ENCODE measurements around the gene RANBP1.

DNA sequence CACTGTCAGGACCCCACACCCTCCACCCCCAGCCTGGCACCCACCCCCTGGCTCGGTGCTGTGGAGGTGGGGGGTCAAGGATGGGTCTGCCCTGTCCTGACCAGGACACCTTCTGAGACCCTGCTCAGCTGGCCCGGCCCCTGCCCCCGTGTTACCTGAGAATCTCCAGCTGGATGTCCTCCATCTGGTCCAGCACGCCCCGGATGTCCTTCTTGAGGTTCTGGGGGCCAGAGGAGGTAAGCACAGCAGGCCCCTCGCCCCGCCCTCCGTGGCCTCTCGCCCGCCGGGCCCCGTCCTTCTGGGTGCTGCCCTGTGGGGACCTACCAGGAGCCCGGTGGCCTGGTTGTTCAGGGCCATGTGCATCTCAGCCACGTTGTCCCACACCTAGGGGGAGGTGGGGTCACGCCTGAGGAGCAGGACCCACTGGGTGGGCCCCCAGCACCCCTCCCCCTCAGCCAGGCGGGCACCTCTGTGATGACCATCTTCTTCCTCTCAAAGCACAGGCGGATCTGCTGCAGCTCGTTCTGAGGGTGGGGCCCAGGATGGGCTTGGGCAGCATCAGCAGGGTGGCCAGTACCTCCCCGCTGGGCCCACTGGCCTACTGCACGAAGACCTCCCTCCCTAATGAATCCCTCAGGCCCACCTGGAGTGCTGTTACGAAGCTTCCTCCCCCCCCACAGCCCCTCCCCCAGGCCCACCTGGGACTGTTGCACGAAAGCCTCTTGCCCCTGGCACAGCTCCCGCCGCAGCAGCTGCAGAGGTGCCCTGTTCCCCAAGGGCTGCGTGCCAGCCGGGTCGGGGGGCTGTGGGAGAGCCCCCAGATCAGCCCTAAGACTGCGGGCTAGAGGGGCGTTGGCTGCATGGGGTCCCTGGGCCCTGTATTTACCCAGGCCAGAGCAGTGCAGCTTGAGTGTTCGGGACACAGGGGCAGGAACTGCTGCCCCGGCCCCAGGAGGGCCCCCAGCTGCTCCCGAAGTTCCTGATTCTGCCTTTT lies 33.6 kb downstream of the RANBP1 start:
- TF ChIP-seq YY1 (IDR thresholded peaks at IDR 0.05; ENCODE audit: low read depth), result no peak
- no peak for TF ChIP-seq RAD21 (IDR thresholded peaks at IDR 0.05; ENCODE audit: low read length)
- no peak for TF ChIP-seq FOXJ3 (CRISPR knock-in tag; IDR thresholded peaks at IDR 0.05)
- TF ChIP-seq, protein P1, sequence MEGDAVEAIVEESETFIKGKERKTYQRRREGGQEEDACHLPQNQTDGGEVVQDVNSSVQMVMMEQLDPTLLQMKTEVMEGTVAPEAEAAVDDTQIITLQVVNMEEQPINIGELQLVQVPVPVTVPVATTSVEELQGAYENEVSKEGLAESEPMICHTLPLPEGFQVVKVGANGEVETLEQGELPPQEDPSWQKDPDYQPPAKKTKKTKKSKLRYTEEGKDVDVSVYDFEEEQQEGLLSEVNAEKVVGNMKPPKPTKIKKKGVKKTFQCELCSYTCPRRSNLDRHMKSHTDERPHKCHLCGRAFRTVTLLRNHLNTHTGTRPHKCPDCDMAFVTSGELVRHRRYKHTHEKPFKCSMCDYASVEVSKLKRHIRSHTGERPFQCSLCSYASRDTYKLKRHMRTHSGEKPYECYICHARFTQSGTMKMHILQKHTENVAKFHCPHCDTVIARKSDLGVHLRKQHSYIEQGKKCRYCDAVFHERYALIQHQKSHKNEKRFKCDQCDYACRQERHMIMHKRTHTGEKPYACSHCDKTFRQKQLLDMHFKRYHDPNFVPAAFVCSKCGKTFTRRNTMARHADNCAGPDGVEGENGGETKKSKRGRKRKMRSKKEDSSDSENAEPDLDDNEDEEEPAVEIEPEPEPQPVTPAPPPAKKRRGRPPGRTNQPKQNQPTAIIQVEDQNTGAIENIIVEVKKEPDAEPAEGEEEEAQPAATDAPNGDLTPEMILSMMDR (IDR thresholded peaks at IDR 0.05), result no peak
- TF ChIP-seq, protein P2, sequence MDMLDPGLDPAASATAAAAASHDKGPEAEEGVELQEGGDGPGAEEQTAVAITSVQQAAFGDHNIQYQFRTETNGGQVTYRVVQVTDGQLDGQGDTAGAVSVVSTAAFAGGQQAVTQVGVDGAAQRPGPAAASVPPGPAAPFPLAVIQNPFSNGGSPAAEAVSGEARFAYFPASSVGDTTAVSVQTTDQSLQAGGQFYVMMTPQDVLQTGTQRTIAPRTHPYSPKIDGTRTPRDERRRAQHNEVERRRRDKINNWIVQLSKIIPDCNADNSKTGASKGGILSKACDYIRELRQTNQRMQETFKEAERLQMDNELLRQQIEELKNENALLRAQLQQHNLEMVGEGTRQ (IDR thresholded peaks at IDR 0.05; ENCODE audit: borderline replicate concordance, low read depth, low read length), result no peak
- TF ChIP-seq EZH2phosphoT487 (IDR thresholded peaks at IDR 0.05; ENCODE audit: borderline replicate concordance, low read depth), result no peak
- TF ChIP-seq SMC3 (IDR thresholded peaks at IDR 0.05; ENCODE audit: low read depth, low read length), result no peak
- TF ChIP-seq, protein P3, sequence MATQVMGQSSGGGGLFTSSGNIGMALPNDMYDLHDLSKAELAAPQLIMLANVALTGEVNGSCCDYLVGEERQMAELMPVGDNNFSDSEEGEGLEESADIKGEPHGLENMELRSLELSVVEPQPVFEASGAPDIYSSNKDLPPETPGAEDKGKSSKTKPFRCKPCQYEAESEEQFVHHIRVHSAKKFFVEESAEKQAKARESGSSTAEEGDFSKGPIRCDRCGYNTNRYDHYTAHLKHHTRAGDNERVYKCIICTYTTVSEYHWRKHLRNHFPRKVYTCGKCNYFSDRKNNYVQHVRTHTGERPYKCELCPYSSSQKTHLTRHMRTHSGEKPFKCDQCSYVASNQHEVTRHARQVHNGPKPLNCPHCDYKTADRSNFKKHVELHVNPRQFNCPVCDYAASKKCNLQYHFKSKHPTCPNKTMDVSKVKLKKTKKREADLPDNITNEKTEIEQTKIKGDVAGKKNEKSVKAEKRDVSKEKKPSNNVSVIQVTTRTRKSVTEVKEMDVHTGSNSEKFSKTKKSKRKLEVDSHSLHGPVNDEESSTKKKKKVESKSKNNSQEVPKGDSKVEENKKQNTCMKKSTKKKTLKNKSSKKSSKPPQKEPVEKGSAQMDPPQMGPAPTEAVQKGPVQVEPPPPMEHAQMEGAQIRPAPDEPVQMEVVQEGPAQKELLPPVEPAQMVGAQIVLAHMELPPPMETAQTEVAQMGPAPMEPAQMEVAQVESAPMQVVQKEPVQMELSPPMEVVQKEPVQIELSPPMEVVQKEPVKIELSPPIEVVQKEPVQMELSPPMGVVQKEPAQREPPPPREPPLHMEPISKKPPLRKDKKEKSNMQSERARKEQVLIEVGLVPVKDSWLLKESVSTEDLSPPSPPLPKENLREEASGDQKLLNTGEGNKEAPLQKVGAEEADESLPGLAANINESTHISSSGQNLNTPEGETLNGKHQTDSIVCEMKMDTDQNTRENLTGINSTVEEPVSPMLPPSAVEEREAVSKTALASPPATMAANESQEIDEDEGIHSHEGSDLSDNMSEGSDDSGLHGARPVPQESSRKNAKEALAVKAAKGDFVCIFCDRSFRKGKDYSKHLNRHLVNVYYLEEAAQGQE (IDR thresholded peaks at IDR 0.05; ENCODE audit: low read depth, low read length), result no peak
- TF ChIP-seq, protein P4, sequence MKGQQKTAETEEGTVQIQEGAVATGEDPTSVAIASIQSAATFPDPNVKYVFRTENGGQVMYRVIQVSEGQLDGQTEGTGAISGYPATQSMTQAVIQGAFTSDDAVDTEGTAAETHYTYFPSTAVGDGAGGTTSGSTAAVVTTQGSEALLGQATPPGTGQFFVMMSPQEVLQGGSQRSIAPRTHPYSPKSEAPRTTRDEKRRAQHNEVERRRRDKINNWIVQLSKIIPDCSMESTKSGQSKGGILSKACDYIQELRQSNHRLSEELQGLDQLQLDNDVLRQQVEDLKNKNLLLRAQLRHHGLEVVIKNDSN (IDR thresholded peaks at IDR 0.05; ENCODE audit: borderline replicate concordance, low read depth), result no peak
- TF ChIP-seq FOXM1 (IDR thresholded peaks at IDR 0.05; ENCODE audit: low read depth), result no peak
- TF ChIP-seq RFX5 (IDR thresholded peaks at IDR 0.05; ENCODE audit: low read length), result no peak
- TF ChIP-seq CHD2 (IDR thresholded peaks at IDR 0.05; ENCODE audit: low read length, partially characterized antibody), result no peak

Measured in SK-N-SH (cell line).